GM23248 (cell line): ENCODE data around the gene FAM83G.

ENCODE experiments used
- EZH2 ChIP-seq: fragments of 200-600 bp; sonication (generic); IDR thresholded peaks from 2 replicates; pipeline ENCODE4 v1.6.1; 2018; ENCODE audit warnings: antibody characterized with exemption, mild to moderate bottlenecking; ENCODE audit not compliant: insufficient read depth, poor library complexity, severe bottlenecking
- EZH2phosphoT487 ChIP-seq: fragments of 200-600 bp; sonication (generic); IDR thresholded peaks from 2 replicates; pipeline ENCODE4 v1.6.1; 2018; ENCODE audit warnings: antibody characterized with exemption, moderate library complexity, mild to moderate bottlenecking, low read depth; ENCODE audit not compliant: insufficient read depth

DNA sequence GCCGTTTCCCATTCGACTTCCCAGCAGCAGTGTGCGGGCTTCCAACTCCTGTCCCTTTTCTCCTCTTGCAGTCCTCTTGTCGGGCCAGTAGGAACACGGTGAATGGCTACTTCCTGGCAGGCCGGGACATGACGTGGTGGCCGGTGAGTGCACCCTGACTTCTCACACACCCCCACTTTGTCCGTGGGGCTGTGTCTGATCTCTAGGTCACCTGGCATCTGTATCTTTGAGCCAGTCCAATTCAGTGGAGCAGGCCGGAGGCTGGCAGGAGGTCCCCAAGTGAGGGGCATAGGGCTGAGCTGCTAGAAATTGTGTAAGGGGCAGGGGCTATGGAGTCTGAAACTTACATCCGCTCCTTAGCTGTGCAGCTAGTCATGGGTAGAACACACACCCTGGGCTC lies 46.0 kb downstream of the FAM83G start:
- TF ChIP-seq EZH2phosphoT487 (no peak), EZH2 (no peak)
